ENCODE measurements around the gene CD300LD. TPM values are rescaled to one million over a fixed set of nuclear protein-coding genes. Genes with fewer than 3 reads are reported as not detected.

Gene CD300LD
- total and polyA plus RNA-seq, 2 of the 8 experiments (the other 6 are each of a cell fraction or from before 2014, with no cell fraction given): not detected

DNA sequence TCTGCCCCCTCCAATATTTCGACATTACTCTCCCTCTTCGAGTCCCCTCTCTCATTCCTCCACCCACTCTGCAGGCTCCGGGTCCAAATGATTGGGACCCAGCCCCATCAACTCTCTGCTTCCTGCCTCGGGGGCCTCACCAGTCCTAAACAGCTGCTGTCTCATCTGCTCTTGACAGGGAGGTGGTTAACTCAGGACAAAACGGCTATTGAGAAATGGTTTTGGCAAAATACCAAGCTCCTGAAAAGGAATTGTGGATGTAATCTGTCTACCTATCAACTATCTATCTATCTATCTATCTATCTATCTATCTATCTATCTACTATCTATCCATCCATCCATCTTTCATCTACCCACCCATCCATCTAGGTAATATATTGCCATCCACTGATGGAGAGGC, 27.0 kb downstream of the CD300LD start:
- H2BK20ac ChIP-seq (ENCODE audit: low read length): no peak overlapping the region
- H3K23ac ChIP-seq (ENCODE audit: insufficient read length): no peak overlapping the region
- H2BK120ac ChIP-seq (replicated peaks; ENCODE audit: low read depth, low read length): no peak overlapping the region
- WGBS, 2 experiments (ENCODE audit: extremely low coverage in 1 of 2, insufficient coverage in 1 of 2, insufficient read length in 1 of 2, insufficient replicate concordance in 2 of 2, low coverage in 1 of 2, low lambda C conversion rate in 2 of 2, missing lambda C conversion rate in 1 of 2): 78% methylated on average over 5 of the region's 5 CpGs; no CpG with 5 or more reads in 1 of the 2 experiments
- peaks cover 7% of the 10 kb centered on the region for H3K79me1 ChIP-seq (ENCODE audit: low read depth, low read length)
- H3K36me3 ChIP-seq (ENCODE audit: control insufficient read depth in 2 of 4, insufficient read depth in 4 of 4, low read length in 3 of 4): no peaks in the 10 kb centered on the region
- FAIRE-seq: no peak
- no peak overlapping the region for H2AK5ac ChIP-seq (ENCODE audit: low read depth, low read length)
- H3K23me2 ChIP-seq (ENCODE audit: low read depth, low read length): peaks cover 16% of the 10 kb centered on the region
- peaks cover 0 to 13% of the 10 kb centered on the region in 2 experiments for H4K20me1 ChIP-seq (replicated peaks in 1 of 2; ENCODE audit: control insufficient read depth in 1 of 2, insufficient read depth in 2 of 2, low read length in 2 of 2)
- no peak overlapping the region for H4K5ac ChIP-seq (ENCODE audit: insufficient read length, low read depth, low read length)
- no peak overlapping the region for H4K8ac ChIP-seq (ENCODE audit: extremely low read depth, insufficient read depth, low read length)
- no peak overlapping the region for H2BK15ac ChIP-seq (ENCODE audit: low read length)
- no peak overlapping the region for H3K18ac ChIP-seq (ENCODE audit: extremely low read depth, low read length)
- H3K56ac ChIP-seq (replicated peaks; ENCODE audit: insufficient read length, low read depth, low read length): no peak overlapping the region
- H3K4me2 ChIP-seq (ENCODE audit: insufficient read depth in 1 of 2, low read depth in 2 of 2, low read length in 2 of 2): no peak overlapping the region
- H3K9ac ChIP-seq (replicated peaks in 1 of 4; ENCODE audit: extremely low read depth in 1 of 4, low read depth in 3 of 4, low read length in 3 of 4): no peak overlapping the region
- ChIA-PET POLR2A (ENCODE audit: partially characterized antibody) (no interaction called here), CTCF (ENCODE audit: partially characterized antibody) (interaction anchor here (0.7 to 4.2 kb wide), 6 partner anchors 9 to 99 kb away, joined by 3 to 33 read pairs (median 4); no protein-coding TSS in a partner anchor)
- H3K27ac ChIP-seq (ENCODE audit: low read depth, low read length): no peak overlapping the region
- H2AFZ ChIP-seq (ENCODE audit: low read length): no peak overlapping the region
- no peak overlapping the region for H3K4me3 ChIP-seq (ENCODE audit: extremely low read depth in 1 of 4, insufficient read depth in 2 of 4, low read depth in 3 of 4, low read length in 4 of 4)
- H2BK5ac ChIP-seq (ENCODE audit: low read depth, low read length): no peak overlapping the region
- no peak overlapping the region for H3K4ac ChIP-seq (replicated peaks; ENCODE audit: insufficient read length, low read depth, low read length)
- no peak for DNase-seq (ENCODE audit: low read depth in 1 of 2, low spot score in 2 of 2)
- H3K14ac ChIP-seq (ENCODE audit: insufficient read length): no peak overlapping the region
- H3K27me3 ChIP-seq (replicated peaks in 1 of 4; ENCODE audit: control insufficient read depth in 3 of 4, extremely low read depth in 1 of 4, insufficient read depth in 3 of 4, low read length in 3 of 4): peaks cover 0 to 2% (median 0%) of the 10 kb centered on the region in 4 experiments; a peak in 2 of 7 replicates
- H3K79me2 ChIP-seq (ENCODE audit: control insufficient read depth in 1 of 2, insufficient read depth in 2 of 2, low read length in 2 of 2): no peaks in the 10 kb centered on the region; a peak in 1 of 4 replicates
- H2BK12ac ChIP-seq (ENCODE audit: low read depth, low read length): no peak overlapping the region
- H4K91ac ChIP-seq (replicated peaks; ENCODE audit: insufficient read length, low read length): no peak overlapping the region
- peaks cover 0 to 3% (median 2%) of the 10 kb centered on the region in 4 experiments; a peak in 3 of 7 replicates for H3K4me1 ChIP-seq (replicated peaks in 1 of 4; ENCODE audit: control insufficient read depth in 3 of 4, insufficient read depth in 4 of 4, low read length in 3 of 4)
- H3K9me3 ChIP-seq (ENCODE audit: insufficient read depth in 2 of 2, low read depth in 1 of 2, low read length in 1 of 2): no peaks in the 10 kb centered on the region
- no peak for TF ChIP-seq GTF2F1 (IDR thresholded peaks at IDR 0.05; ENCODE audit: borderline replicate concordance, low read depth, low read length)
- no peak for TF ChIP-seq SP4 (IDR thresholded peaks at IDR 0.05; ENCODE audit: low read length)
- no peak for TF ChIP-seq SIN3A (conservative IDR thresholded peaks at IDR 0.05 in 1 of 2, IDR thresholded peaks at IDR 0.05 in 1 of 2; ENCODE audit: low read depth in 1 of 2, low read length in 2 of 2)
- no peak for TF ChIP-seq GABPA (IDR thresholded peaks at IDR 0.05; ENCODE audit: borderline replicate concordance, insufficient read depth, low read length)
- no peak for TF ChIP-seq ATF3 (IDR thresholded peaks at IDR 0.05; ENCODE audit: insufficient read depth, low read depth, low read length)
- no peak for TF ChIP-seq CHD2 (IDR thresholded peaks at IDR 0.05; ENCODE audit: low read length)
- TF ChIP-seq, protein P1, sequence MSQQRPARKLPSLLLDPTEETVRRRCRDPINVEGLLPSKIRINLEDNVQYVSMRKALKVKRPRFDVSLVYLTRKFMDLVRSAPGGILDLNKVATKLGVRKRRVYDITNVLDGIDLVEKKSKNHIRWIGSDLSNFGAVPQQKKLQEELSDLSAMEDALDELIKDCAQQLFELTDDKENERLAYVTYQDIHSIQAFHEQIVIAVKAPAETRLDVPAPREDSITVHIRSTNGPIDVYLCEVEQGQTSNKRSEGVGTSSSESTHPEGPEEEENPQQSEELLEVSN (IDR thresholded peaks at IDR 0.05): no peak
- TF ChIP-seq EZH2 (IDR thresholded peaks at IDR 0.05; ENCODE audit: low read depth, low read length, severe bottlenecking): no peak
- no peak for TF ChIP-seq TEAD4 (IDR thresholded peaks at IDR 0.05; ENCODE audit: low read depth, low read length)
- no peak for TF ChIP-seq SP2 (IDR thresholded peaks at IDR 0.05; ENCODE audit: low read length)
- TF ChIP-seq ZNF274 (IDR thresholded peaks at IDR 0.05; ENCODE audit: borderline replicate concordance, extremely low read depth, low read length): no peak
- TF ChIP-seq HDAC2 (IDR thresholded peaks at IDR 0.05; ENCODE audit: borderline replicate concordance in 1 of 2, low read depth in 2 of 2, low read length in 2 of 2): no peak
- TF ChIP-seq SRF (IDR thresholded peaks at IDR 0.05; ENCODE audit: low read depth, low read length): no peak

Measured in H1 (cell line).